ENCODE measurements around the gene CD276.

The CD276 gene

GRCh38 chr15:73648014-73648295 is 36.2 kb upstream of the CD276 start:
- Histone ChIP-seq H3K79me2 (ENCODE audit: low read length) (no peaks in the 10 kb centered on the region), H3K9ac (ENCODE audit: low read length) (no peak overlapping the region), H2AFZ (ENCODE audit: low read depth, low read length) (no peak overlapping the region), H3K9me3 (ENCODE audit: insufficient read depth, low read length) (no peaks in the 10 kb centered on the region), H3K4me1 (ENCODE audit: low read length) (0 out of 2 replicates have a peak, but pooled peaks cover 3% of the 10 kb centered on the region), H3K4me2 (ENCODE audit: low read length) (no peak overlapping the region), H4K20me1 (ENCODE audit: insufficient read depth, low read length) (no peaks in the 10 kb centered on the region), H3K27ac (ENCODE audit: low read length) (no peak overlapping the region), H3K36me3 (replicated peaks; ENCODE audit: low read depth, low read length) (no peaks in the 10 kb centered on the region), H3K27me3 (ENCODE audit: low read depth, low read length) (peaks cover 35% of the 10 kb centered on the region), H3K4me3 (ENCODE audit: low read length) (no peak overlapping the region)
- TF ChIP-seq EZH2phosphoT487 (IDR thresholded peaks at IDR 0.05; ENCODE audit: low read depth): no peak
- TF ChIP-seq CTCF (IDR thresholded peaks at IDR 0.05; ENCODE audit: low read depth, low read length): no peak

- H3K4me1 ChIP-seq (ENCODE audit: low read length): 0 out of 2 replicates have a peak, but pooled peaks cover 3% of the 10 kb centered on the region
- H3K79me2 ChIP-seq (ENCODE audit: low read length): no peaks in the 10 kb centered on the region
- no peak overlapping the region for H2AFZ ChIP-seq (ENCODE audit: low read depth, low read length)
- H3K9me3 ChIP-seq (ENCODE audit: insufficient read depth, low read length): no peaks in the 10 kb centered on the region
- no peak overlapping the region for H3K9ac ChIP-seq (ENCODE audit: low read length)
- H4K20me1 ChIP-seq (ENCODE audit: insufficient read depth, low read length): no peaks in the 10 kb centered on the region
- TF ChIP-seq EZH2phosphoT487 (IDR thresholded peaks at IDR 0.05; ENCODE audit: low read depth) (no peak), CTCF (IDR thresholded peaks at IDR 0.05; ENCODE audit: low read depth, low read length) (no peak)
- H3K36me3 ChIP-seq (replicated peaks; ENCODE audit: low read depth, low read length): no peaks in the 10 kb centered on the region
- no peak overlapping the region for H3K4me2 ChIP-seq (ENCODE audit: low read length)
- H3K27ac ChIP-seq (ENCODE audit: low read length): no peak overlapping the region
- H3K4me3 ChIP-seq (ENCODE audit: low read length): no peak overlapping the region
- H3K27me3 ChIP-seq (ENCODE audit: low read depth, low read length): peaks cover 25% of the 10 kb centered on the region
Measured at GRCh38 chr15:73650416-73651126, 33.6 kb upstream of the CD276 start.

GRCh38 chr15:73654659-73655058 is 29.5 kb upstream of the CD276 start:
- no peak overlapping the region for H3K4me2 ChIP-seq (ENCODE audit: low read length)
- H3K4me3 ChIP-seq (ENCODE audit: low read length): no peak overlapping the region
- H2AFZ ChIP-seq (ENCODE audit: low read depth, low read length): no peak overlapping the region
- no peaks in the 10 kb centered on the region for H3K9me3 ChIP-seq (ENCODE audit: insufficient read depth, low read length)
- peaks cover 28% of the 10 kb centered on the region for H3K27me3 ChIP-seq (ENCODE audit: low read depth, low read length)
- TF ChIP-seq CTCF (IDR thresholded peaks at IDR 0.05; ENCODE audit: low read depth, low read length) (no peak), EZH2phosphoT487 (IDR thresholded peaks at IDR 0.05; ENCODE audit: low read depth) (no peak)
- H3K4me1 ChIP-seq (ENCODE audit: low read length): 0 out of 2 replicates have a peak, but pooled peaks cover 3% of the 10 kb centered on the region
- no peak overlapping the region for H3K27ac ChIP-seq (ENCODE audit: low read length)
- H3K9ac ChIP-seq (ENCODE audit: low read length): no peak overlapping the region
- no peaks in the 10 kb centered on the region for H3K36me3 ChIP-seq (replicated peaks; ENCODE audit: low read depth, low read length)
- H3K79me2 ChIP-seq (ENCODE audit: low read length): no peaks in the 10 kb centered on the region
- no peaks in the 10 kb centered on the region for H4K20me1 ChIP-seq (ENCODE audit: insufficient read depth, low read length)

- Histone ChIP-seq H3K27ac (ENCODE audit: low read length) (no peak overlapping the region), H4K20me1 (ENCODE audit: insufficient read depth, low read length) (no peaks in the 10 kb centered on the region), H3K4me2 (ENCODE audit: low read length) (no peak overlapping the region), H3K9me3 (ENCODE audit: insufficient read depth, low read length) (no peaks in the 10 kb centered on the region), H3K9ac (ENCODE audit: low read length) (no peak overlapping the region), H3K79me2 (ENCODE audit: low read length) (no peaks in the 10 kb centered on the region), H2AFZ (ENCODE audit: low read depth, low read length) (no peak overlapping the region), H3K4me3 (ENCODE audit: low read length) (no peak overlapping the region), H3K4me1 (ENCODE audit: low read length) (no peaks in the 10 kb centered on the region), H3K27me3 (ENCODE audit: low read depth, low read length) (peaks cover 25% of the 10 kb centered on the region), H3K36me3 (replicated peaks; ENCODE audit: low read depth, low read length) (no peaks in the 10 kb centered on the region)
- TF ChIP-seq CTCF (IDR thresholded peaks at IDR 0.05; ENCODE audit: low read depth, low read length) (no peak), EZH2phosphoT487 (IDR thresholded peaks at IDR 0.05; ENCODE audit: low read depth) (no peak)
Measured at GRCh38 chr15:73655724-73656123, 28.5 kb upstream of the CD276 start.
